Upper lobe of right lung (tissue), 1 donor: Measurements from ENCODE around the gene ATIC. TPM values are rescaled to one million over a fixed set of nuclear protein-coding genes. Genes with fewer than 3 reads are reported as not detected.

Experiments
- ATAC-seq: fragments of 200-7000 bp; cut with Tn5 transposase; one replicate; pipeline ENCODE4 v1.9.1; 2020; ENCODE audit warnings: mild to moderate bottlenecking, moderate library complexity
- DNase-seq: peaks from one replicate; pipeline ENCODE4 v3.0.0-alpha.2; 2020
- H3K27ac ChIP-seq: fragments of 200-600 bp; one replicate; pipeline ENCODE4 v1.8.0; 2022
- H3K27me3 ChIP-seq: fragments of 200-600 bp; one replicate; pipeline ENCODE4 v1.8.0; 2022; ENCODE audit warnings: mild to moderate bottlenecking
- H3K36me3 ChIP-seq: fragments of 200-600 bp; one replicate; pipeline ENCODE4 v1.8.0; 2022
- H3K4me1 ChIP-seq: fragments of 200-600 bp; one replicate; pipeline ENCODE4 v1.8.0; 2022
- H3K4me3 ChIP-seq: fragments of 200-600 bp; one replicate; pipeline ENCODE4 v1.8.0; 2022; ENCODE audit warnings: mild to moderate bottlenecking
- H3K9me3 ChIP-seq: fragments of 200-600 bp; one replicate; pipeline ENCODE4 v1.8.0; 2022
- intact Hi-C: fragments of 100-400 bp; cut with DNase I; formaldehyde crosslinking; loops from one replicate; pipeline ENCODE4 v1.11.0; 2022
- total RNA-seq: library from RNA; stranded (reverse); fragmentation: NEBNext Ultra II Directional; extraction: Animal tissue kit (Norgen Biotek cat#: 25700); gene quantifications from one replicate; pipeline ENCODE4 v1.2.1, GENCODE V29; 2021
- TF ChIP-seq, protein P1 (sequence below): fragments of 200-600 bp; IDR thresholded peaks from one replicate; pipeline ENCODE4 v1.8.0; 2022; ENCODE audit warnings: antibody characterized with exemption
- donor health status: DM: no; HTN: yes; CAD: no; lungs with severe emphysema.

ATIC gene
- total RNA-seq, 1 donor from 2014 or later: 71.0 TPM

DNA sequence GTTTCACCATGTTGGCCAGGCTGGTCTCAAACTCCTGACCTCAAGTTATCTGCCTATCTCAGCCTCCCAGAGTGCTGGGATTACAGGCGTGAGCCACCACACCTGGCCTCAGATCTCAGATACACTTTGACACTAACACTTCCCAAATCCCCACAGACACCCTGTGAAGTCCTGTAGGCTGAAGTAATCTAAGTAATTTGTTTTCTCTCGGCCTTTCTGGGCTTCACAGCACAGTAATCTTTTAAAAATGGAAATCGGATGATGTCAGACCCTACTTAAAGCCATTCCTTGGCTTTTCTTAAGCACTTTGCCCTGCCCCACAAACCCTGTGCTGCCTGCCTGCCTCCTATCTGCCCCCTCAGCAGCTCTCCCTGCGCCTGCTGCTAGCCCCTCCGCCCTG lies 16.2 kb downstream of the ATIC start:
- H3K4me1 ChIP-seq: no peaks in the 10 kb centered on the region
- no peak overlapping the region for H3K27ac ChIP-seq
- H3K4me3 ChIP-seq: no peak overlapping the region
- no peaks in the 10 kb centered on the region for H3K9me3 ChIP-seq
- ATAC-seq (no peak), DNase-seq (no peak)
- intact Hi-C loops: no loop called here
- H3K36me3 ChIP-seq: peaks cover 55% of the 10 kb centered on the region
- no peaks in the 10 kb centered on the region for H3K27me3 ChIP-seq
- TF ChIP-seq, protein P1, sequence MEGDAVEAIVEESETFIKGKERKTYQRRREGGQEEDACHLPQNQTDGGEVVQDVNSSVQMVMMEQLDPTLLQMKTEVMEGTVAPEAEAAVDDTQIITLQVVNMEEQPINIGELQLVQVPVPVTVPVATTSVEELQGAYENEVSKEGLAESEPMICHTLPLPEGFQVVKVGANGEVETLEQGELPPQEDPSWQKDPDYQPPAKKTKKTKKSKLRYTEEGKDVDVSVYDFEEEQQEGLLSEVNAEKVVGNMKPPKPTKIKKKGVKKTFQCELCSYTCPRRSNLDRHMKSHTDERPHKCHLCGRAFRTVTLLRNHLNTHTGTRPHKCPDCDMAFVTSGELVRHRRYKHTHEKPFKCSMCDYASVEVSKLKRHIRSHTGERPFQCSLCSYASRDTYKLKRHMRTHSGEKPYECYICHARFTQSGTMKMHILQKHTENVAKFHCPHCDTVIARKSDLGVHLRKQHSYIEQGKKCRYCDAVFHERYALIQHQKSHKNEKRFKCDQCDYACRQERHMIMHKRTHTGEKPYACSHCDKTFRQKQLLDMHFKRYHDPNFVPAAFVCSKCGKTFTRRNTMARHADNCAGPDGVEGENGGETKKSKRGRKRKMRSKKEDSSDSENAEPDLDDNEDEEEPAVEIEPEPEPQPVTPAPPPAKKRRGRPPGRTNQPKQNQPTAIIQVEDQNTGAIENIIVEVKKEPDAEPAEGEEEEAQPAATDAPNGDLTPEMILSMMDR: no peak

DNA sequence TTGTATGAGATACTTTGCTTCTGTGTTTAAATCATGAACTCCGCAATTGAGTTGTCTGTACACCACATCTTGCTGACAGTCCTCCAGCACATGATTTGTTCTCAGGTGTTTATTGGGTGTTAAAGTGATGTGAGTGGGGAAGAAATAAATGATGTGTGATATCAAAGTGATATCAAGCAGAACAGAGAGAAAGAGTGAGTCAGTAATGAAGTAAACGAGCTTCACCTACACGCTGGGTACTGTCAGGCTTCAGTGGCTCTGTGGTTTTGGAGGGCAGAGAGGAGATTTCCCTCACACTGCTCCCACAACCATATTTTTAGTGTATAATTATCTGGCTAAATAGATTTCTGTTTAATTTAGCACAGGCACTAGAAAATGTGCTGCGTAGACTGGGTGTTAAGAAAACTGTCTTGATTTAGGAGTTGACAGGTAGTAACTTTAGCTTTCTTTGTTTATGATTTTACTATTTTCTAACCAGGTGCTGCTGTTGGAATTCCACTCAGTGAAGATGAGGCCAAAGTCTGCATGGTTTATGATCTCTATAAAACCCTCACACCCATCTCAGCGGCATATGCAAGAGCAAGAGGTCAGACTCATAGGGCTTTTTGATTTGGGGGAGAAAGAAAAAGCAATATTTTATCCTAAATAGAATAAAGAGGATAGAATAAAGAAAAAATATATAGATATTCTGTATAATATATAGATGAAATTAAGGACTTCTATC lies 21.2 kb downstream of the ATIC start:
- intact Hi-C loops: no loop called here

DNA sequence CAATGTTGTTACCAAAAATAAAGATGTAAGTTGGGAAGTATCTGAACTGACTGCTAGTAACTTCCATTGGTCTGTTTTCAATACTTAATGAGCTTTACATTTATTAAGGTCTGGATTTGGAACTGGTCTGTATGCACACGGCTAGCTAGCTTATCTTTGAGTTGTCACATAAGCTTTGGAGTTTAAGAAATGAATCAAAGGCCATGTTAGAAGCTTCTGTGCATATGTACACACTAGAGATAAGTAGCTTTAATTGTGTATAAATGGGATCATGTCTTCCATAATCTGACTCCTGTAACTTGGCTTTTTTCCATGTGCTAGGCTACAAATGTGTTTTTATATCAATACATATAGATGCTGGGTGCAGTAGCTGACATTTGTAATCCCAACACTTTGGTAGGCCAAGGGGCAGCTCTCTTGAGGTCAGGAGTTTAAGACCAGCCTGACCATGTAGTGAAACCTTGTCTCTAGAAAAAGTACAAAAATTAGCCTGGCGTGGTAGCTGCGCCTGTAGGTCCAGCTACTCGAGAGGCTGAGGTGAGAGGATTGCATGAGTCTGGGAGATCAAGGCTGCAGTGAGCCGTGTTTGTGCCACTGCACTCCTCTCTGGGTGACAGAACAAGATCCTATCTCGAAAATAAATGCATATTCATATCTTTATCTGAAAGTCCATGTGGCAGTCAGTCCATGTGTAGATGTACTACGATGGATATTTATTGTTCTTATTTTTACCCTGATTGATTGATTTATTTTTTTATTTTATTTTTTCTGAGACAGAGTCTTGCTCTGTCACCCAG lies 27.2 kb downstream of the ATIC start:
- Histone ChIP-seq H3K4me3 (no peak overlapping the region), H3K4me1 (no peaks in the 10 kb centered on the region), H3K27ac (no peak overlapping the region), H3K36me3 (peaks cover 89% of the 10 kb centered on the region), H3K27me3 (no peaks in the 10 kb centered on the region), H3K9me3 (no peaks in the 10 kb centered on the region)
- TF ChIP-seq, protein P1: no peak
- intact Hi-C loops: no loop called here
- ATAC-seq: no peak
- no peak for DNase-seq

More for the DNA sequence above, 21.2 kb downstream of the ATIC start:
- TF ChIP-seq, protein P1: no peak
- no peak overlapping the region for H3K27ac ChIP-seq
- no peaks in the 10 kb centered on the region for H3K9me3 ChIP-seq
- DNase-seq (no peak), ATAC-seq (no peak)
- peaks cover 71% of the 10 kb centered on the region for H3K36me3 ChIP-seq
- no peaks in the 10 kb centered on the region for H3K4me1 ChIP-seq
- H3K27me3 ChIP-seq: no peaks in the 10 kb centered on the region
- no peak overlapping the region for H3K4me3 ChIP-seq

DNA sequence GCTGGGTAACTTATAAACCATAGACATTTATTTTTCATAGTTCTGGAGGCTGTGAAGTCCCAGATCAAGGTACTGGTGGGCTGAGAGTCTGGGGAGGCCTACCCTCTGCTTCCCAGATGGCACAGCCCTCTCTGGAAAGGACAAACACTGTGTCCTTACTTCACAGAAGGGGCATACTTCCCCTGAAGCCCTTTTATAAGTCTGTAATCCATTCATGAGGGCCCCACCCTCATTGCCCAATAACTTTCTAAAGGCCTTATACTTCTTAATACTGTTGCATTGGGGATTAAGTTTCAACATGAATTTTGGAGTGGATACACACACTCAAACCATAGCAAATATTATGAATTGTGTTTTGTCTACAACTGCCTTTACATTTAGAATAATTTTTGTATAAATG lies 36.0 kb downstream of the ATIC start:
- peak; percentile 59 for ATAC-seq
- H3K36me3 ChIP-seq: peaks cover 67% of the 10 kb centered on the region

DNA sequence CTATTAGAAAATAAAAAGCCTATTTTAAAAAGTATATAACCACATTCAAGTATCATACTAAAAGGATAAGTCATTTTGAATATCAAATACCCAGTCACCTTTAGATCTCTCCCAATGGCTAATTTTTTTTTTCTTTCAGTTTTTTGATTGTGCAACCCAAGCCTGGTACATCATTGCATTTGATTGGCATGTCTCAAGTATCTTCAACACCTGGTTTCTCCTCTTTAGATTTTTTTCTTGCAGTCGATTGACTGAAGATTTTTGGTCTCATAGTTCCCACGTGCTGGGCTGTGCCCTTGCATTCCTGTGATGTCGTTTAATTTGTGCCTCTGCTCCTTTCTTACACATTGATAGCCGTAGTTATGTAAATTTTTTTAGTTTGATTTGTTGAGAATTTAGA lies 40.7 kb downstream of the ATIC start:
- H3K36me3 ChIP-seq: peaks cover 26% of the 10 kb centered on the region
- no peaks in the 10 kb centered on the region for H3K9me3 ChIP-seq
- H3K27me3 ChIP-seq: no peaks in the 10 kb centered on the region
- ATAC-seq: no peak
- H3K4me1 ChIP-seq: no peaks in the 10 kb centered on the region
- no peak overlapping the region for H3K27ac ChIP-seq
- H3K4me3 ChIP-seq: no peak overlapping the region
- TF ChIP-seq, protein P1: no peak
- intact Hi-C loops: no loop called here
- DNase-seq: no peak

More for the DNA sequence above, 36.0 kb downstream of the ATIC start:
- DNase-seq: no peak
- intact Hi-C loops: no loop called here
- Histone ChIP-seq H3K4me3 (no peak overlapping the region), H3K27ac (no peak overlapping the region), H3K9me3 (no peaks in the 10 kb centered on the region), H3K27me3 (no peaks in the 10 kb centered on the region), H3K4me1 (no peaks in the 10 kb centered on the region)
- TF ChIP-seq, protein P1: no peak
